22Rv1 (cell line): Measurements from ENCODE around the gene IL15.

Source experiments
- ZFX ChIP-seq: fragments of 450-650 bp; IDR thresholded peaks from 2 replicates; pipeline ENCODE4 v1.6.1; 2017; ENCODE audit warnings: antibody characterized with exemption, borderline replicate concordance
- TF ChIP-seq, protein P1 (sequence below): fragments of 450-650 bp; IDR thresholded peaks from 2 replicates; pipeline ENCODE4 v1.5.1; 2017; ENCODE audit warnings: mild to moderate bottlenecking

DNA sequence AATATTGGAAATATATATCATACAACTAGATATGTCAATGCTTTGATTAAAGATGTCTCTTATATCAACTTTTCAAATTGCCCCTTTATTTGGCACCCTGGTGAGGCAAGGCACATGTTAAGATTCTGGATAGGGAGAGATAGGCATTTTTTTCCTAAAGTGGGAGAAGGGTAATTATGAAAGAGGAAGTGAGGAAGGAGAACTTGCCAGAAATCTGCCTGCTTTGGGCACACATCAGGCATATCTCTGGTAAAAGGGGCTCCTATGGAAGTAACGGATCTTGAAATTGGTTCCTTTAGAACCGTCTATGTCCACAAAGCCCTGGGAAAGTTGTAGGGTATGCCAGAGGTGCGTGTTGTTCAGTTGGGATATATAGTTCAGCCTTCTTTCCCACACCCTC is 5.7 kb downstream of the IL15 start:
- TF ChIP-seq, protein P1, sequence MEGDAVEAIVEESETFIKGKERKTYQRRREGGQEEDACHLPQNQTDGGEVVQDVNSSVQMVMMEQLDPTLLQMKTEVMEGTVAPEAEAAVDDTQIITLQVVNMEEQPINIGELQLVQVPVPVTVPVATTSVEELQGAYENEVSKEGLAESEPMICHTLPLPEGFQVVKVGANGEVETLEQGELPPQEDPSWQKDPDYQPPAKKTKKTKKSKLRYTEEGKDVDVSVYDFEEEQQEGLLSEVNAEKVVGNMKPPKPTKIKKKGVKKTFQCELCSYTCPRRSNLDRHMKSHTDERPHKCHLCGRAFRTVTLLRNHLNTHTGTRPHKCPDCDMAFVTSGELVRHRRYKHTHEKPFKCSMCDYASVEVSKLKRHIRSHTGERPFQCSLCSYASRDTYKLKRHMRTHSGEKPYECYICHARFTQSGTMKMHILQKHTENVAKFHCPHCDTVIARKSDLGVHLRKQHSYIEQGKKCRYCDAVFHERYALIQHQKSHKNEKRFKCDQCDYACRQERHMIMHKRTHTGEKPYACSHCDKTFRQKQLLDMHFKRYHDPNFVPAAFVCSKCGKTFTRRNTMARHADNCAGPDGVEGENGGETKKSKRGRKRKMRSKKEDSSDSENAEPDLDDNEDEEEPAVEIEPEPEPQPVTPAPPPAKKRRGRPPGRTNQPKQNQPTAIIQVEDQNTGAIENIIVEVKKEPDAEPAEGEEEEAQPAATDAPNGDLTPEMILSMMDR, result no peak
- no peak for TF ChIP-seq ZFX
